Stimulated activated CD4-positive, alpha-beta T cell treated with anti-CD3 and anti-CD28 coated beads, TNF-alpha, amount 100 ng/mL, for 24 hours (primary cell): Measurements from ENCODE around the gene C16orf90.

ENCODE experiments used
- DNase-seq, 3 experiments: peaks; one replicate each; pipeline ENCODE4 v3.0.0-alpha.2; 2020; ENCODE audit warnings: low read depth in 3 of 3

The C16orf90 gene

GRCh38 chr16:3465911-3466584 is 29.2 kb downstream of the C16orf90 start:
- no peak for DNase-seq

DNA sequence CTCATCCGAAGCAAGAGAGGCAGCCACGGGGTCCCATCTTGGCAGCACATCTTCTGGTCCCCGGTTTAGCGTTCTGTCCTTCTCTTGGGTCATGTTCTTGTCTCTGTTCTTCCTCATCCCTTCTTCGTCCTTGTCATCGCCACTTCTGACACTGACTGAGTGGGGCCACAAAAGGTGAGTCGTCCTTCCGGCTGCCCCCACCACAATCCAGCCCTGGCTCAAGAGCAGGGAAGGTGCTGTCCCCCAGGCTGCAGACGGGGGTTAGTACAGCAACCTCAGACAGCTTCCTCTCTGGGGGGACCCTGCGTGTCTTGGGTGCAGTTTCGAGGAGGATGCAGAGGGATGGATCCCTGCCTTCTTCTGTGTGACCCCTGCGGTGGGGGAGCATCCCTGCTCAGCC is 30.0 kb downstream of the C16orf90 start:
- DNase-seq, result no peak

DNA sequence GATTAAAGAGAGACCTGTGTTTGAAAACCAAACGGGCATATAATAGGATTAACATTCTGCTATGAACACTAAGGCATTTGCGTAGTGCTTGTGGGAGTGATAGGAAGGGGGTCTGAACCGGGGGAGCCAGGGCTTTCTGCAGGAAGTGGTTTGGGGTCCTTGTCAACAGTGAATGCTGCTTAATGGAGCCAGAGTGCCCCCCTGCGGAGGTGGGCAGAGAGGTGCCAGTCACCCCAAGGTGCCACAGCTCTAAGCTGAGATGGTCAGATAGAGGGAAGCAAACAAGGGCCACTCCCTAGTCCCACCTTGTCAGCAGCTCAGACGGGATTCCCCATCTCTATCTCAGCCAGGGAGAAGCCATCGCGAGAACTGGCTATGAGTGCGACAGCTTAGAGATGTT is 34.1 kb downstream of the C16orf90 start:
- DNase-seq, result no peak

- DNase-seq, result no peak
Observed at GRCh38 chr16:3460585-3460984, 34.7 kb downstream of the C16orf90 start.

DNA sequence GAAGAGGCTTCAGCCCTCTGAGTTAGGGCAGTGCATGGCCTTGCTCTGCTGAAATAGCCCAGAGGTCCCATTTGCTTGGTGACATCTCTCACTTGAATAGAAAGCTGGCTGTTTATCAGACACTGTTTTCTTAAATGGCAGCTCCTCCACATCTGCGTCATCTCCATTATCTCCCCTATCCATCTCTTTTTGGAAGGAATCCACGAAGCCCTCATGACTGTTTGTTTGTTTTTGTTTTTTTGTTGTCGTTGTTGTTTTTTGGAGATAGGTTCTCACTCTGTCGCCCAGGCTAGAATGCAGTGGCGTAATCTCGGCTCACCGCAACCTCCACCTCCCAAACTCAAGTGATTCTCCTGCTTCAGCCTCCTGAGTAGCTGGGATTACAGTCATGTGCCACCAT is 35.2 kb downstream of the C16orf90 start:
- no peak for DNase-seq

DNA sequence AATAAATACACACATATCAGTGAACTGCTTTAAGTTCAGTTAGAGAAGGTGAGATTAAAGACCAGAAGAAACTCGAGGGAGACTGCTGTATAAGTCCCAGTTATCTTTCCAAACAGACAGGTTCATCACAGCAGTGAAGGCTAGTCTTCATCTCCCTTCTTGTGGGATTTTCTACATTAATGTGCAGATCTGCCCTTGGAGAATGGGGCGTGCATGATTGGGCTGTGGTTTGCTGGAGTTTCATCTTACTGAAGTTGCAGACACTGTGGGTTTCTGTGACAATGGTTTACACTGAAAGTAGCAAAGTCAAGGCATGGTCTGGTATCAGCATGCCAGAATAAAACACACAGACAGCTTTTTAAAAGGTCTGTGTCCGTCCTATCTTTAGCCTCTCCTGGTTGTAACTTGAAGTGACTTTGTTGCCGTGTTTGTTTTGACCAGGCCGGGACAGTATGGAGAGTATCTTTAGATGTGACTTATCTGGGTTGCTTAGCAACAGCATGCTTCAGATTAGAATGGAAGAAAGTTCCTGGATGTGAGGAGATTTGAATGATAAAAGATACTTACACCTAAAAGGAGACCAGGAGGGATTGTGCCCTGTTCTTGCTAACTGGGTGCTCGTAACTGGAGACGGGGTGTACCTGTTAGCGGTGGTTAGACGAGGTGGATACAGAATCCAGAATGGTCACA is 35.7 kb downstream of the C16orf90 start:
- no peak for DNase-seq

DNA sequence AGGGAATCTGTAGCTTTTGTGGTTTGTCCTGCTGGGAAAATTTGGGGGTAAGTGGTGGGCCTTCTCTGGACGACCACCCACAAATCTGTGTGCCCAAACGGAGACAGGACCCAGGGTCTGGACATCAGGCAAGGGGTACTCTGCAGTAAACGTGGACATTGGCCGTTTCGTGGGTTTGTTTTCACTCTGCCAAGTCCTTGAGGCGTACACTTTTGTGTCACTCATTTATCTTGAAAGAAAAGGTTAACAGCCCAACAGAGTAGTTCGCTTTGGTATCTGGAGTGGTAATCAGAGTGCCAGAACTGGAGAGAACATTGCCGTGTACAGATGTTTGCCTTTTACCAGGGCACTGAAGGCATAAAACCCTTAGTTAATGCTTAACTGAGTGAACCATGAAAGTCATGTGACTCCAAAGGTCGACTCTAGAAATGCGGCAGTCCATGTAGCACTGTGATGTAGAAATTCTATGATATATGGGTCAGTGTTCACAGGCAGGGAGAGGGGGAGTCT is 36.4 kb downstream of the C16orf90 start:
- no peak for DNase-seq

DNA sequence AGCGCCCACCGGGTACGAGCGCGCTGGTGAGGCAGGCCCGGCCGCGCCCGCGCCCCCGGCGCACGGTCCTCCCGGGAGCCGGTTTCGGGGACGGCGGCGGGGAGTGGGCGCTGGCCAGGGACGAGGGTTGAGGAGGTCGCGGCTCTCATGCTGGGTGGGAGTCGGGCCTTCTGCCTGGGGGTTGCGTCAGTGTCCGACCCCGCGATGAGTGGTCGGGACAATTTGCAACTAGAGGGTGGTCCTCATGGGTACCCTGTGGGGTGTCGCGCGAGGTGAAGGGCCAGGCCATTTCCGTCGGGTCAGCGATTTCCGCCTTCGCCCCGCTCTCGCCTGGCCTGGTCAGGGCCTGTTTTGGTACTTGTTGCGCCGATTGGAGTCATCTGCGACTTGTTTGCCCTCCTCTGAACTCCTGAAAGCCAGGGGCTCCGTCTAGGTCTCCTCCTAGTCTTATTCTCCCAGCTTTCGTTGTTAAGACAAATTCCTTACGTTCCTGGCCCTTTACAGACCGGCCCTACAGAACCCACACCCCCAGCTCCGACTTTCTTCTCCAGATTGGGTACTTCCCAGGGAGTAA is 36.9 kb downstream of the C16orf90 start:
- no peak for DNase-seq

DNA sequence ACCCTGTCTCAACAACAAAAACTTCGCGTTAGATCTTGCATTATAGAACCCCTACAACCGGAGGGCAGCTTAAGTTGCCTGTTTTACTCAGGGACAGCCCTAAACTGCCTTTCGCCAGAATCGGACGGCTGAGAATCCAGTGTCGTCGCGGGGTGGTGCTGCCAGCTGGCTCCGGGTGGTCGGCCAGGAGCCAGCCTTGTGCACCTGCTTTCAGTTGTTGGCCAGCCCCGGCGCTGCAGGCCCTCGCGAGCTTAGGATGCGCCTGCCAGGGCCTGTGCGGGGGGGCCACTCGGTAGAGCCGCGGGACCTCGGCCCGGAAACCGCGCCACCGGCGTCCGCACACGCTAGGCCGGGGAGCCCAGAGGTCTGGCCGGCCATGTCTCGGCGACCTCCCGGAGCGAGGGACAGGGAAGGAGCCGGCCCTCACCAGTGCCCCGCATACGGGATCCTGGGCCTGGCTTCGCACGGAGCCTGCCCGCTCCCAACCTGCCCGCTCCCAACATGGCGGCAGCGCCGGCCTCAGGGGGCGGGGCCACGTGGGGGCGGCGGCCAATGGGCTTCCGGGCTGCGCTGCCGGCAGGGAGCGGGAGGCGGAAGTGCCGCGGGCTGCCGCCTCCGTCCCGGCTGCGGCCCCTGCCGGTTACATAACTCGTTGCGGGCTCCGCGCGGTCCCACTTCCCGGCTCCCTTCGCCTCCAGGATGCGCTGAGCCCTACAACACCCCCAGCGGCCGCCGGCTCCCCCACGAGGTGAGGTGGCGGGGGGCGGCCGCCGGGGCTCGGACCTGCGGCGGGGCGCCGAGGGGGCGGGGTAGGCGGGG is 37.6 kb downstream of the C16orf90 start:
- DNase-seq, result peak; percentile 70 to 88 (median 75)

GRCh38 chr16:3454631-3455147 is 40.6 kb downstream of the C16orf90 start:
- DNase-seq, result no peak

DNA sequence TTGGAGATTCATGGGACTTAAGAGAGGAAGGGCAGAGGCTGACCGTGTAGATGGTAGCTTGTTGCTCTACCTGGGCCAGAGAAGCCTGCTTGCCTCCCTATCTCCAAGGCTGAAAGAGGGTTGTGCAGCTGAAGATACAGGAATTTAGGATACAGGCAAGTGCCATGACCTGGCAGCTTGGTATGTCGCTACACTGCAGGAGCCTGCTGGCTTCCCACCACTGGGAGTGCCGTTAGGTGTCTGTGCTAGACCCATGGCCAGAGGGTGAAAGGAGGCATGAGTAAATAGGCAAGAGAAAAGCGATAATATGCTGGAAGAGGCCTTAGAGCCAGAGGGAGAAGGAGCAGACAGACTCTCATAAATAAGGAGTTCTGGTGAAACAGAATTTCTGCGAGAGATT is 41.2 kb downstream of the C16orf90 start:
- no peak for DNase-seq

- no peak for DNase-seq
Observed at GRCh38 chr16:3444032-3444388, 51.3 kb downstream of the C16orf90 start.
